ENCODE results near the gene SP6. TPM values are rescaled to one million over a fixed set of nuclear protein-coding genes. Genes with fewer than 3 reads are reported as not detected.

SP6 gene
- total RNA-seq, 1 experiment from 2014 or later, result 3.3 TPM

DNA sequence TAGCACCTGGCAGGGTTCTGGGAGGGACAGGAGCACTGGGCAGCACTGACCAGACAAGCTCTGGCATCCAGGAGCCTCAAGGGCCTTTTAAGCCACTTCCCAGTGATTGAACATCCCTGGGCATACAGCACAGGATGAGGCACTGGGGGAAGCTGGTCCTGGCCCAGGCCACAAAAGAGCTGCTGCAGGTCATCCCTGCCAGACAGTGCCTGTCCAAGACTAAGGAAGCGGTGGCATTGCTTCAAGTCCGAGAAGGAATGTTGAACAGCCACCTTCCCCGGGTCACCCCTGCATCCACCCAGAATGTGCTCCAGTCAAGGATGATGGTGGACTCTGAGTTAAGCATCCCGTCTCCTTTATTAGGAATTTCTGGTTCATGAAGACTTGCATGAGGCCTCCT is 28.2 kb downstream of the SP6 start (continued):
- no peak for TF ChIP-seq JAZF1 (CRISPR knock-in tag; IDR thresholded peaks at IDR 0.05)
- TF ChIP-seq, protein P1, sequence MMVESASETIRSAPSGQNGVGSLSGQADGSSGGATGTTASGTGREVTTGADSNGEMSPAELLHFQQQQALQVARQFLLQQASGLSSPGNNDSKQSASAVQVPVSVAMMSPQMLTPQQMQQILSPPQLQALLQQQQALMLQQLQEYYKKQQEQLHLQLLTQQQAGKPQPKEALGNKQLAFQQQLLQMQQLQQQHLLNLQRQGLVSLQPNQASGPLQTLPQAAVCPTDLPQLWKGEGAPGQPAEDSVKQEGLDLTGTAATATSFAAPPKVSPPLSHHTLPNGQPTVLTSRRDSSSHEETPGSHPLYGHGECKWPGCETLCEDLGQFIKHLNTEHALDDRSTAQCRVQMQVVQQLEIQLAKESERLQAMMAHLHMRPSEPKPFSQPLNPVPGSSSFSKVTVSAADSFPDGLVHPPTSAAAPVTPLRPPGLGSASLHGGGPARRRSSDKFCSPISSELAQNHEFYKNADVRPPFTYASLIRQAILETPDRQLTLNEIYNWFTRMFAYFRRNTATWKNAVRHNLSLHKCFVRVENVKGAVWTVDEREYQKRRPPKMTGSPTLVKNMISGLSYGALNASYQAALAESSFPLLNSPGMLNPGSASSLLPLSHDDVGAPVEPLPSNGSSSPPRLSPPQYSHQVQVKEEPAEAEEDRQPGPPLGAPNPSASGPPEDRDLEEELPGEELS (CRISPR knock-in tag; IDR thresholded peaks at IDR 0.05), result no peak
- TF ChIP-seq FOXK1 (CRISPR knock-in tag; IDR thresholded peaks at IDR 0.05), result no peak
- TF ChIP-seq ZNF416 (CRISPR knock-in tag; IDR thresholded peaks at IDR 0.05), result no peak

DNA sequence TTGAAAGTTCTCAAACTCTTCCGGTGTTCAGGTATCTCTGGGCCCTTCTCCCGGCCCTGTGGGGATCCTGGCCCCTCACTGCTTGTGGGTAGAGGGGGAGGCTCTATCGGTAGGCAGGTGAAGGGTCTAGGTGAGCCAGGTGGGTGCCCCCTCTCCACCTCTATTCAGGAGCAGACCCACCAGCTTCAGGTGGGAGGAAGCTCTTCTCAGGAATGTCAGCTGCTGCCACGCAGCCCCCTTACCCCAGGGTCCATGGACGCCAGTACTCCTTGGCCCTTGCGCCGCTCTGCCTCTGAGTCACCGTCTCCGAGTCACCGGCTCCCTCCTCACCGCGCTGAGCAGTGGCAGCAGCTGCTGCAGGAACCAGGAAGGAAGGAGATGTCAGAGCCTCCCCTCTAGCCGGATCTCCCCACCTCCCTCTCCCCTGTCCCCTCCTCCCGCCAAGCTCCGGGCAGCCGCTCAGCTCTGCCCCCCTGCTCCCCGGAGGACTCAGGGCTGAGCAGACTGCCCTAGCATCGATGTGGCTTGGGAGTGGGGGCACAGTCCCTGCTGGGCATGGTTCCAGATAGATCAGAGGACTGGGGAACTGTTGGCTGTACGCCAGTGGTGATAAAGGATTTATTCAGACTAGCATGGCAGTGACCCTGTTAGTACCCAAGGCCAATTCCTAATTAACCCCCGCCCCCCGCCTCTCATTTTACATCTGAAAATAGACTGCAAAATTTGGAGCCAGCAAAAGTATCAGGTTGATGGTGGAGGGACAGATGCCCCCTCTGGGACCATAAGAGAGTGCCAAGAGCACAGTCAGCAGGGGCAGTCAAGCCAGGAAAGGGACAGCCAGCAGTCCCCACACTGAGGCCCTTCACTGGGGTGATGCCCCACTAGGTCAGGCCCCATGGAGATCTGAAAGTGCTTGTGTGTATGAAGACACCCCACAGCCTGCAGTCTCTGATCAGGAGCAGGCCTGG is 29.3 kb downstream of the SP6 start, which contains the start of gene OSBPL7:
OSBPL7 (minus strand) TSS at position 371 of the 968 bp plus-strand sequence. CDS start 1,516 bp downstream, outside the sequence.
- DNase-seq (ENCODE audit: low spot score) (peak; percentile 69), ATAC-seq (peak; percentile 97)
- no peaks in the 10 kb centered on the region for H3K27me3 Mint-ChIP-seq (ENCODE audit: low read depth)
- ChIA-PET CTCF (interaction anchor here (0.5 to 2.6 kb wide), 14 partner anchors 9 to 190 kb away, joined by 3 to 36 read pairs (median 5); partner anchors contain the start of genes CDK5RAP3, LRRC46, MRPL10 and SCRN2), POLR2A (interaction anchor here (1.1 kb wide), 1 partner anchor 233 kb away, joined by 3 read pairs; no protein-coding TSS in a partner anchor)
- peak within 1 kb of the TSS; percentile 95 for H3K4me3 Mint-ChIP-seq
- peaks cover 24% of the 10 kb centered on the region for H3K36me3 Mint-ChIP-seq
- H3K9me3 Mint-ChIP-seq, result no peaks in the 10 kb centered on the region
- H3K27ac Mint-ChIP-seq, result no peak within 1 kb of the TSS; the same call in 1 of the 2 replicates
- peaks cover 20% of the 10 kb centered on the region for H3K4me1 Mint-ChIP-seq
- peak; percentile 38; the same call in 1 of the 2 replicates for TF ChIP-seq FOXK1 (CRISPR knock-in tag; IDR thresholded peaks at IDR 0.05)
- TF ChIP-seq NR1H2 (CRISPR knock-in tag; IDR thresholded peaks at IDR 0.05), result no peak
- TF ChIP-seq, protein P2, sequence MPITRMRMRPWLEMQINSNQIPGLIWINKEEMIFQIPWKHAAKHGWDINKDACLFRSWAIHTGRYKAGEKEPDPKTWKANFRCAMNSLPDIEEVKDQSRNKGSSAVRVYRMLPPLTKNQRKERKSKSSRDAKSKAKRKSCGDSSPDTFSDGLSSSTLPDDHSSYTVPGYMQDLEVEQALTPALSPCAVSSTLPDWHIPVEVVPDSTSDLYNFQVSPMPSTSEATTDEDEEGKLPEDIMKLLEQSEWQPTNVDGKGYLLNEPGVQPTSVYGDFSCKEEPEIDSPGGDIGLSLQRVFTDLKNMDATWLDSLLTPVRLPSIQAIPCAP (CRISPR knock-in tag; IDR thresholded peaks at IDR 0.05), result no peak
- TF ChIP-seq, protein P3, sequence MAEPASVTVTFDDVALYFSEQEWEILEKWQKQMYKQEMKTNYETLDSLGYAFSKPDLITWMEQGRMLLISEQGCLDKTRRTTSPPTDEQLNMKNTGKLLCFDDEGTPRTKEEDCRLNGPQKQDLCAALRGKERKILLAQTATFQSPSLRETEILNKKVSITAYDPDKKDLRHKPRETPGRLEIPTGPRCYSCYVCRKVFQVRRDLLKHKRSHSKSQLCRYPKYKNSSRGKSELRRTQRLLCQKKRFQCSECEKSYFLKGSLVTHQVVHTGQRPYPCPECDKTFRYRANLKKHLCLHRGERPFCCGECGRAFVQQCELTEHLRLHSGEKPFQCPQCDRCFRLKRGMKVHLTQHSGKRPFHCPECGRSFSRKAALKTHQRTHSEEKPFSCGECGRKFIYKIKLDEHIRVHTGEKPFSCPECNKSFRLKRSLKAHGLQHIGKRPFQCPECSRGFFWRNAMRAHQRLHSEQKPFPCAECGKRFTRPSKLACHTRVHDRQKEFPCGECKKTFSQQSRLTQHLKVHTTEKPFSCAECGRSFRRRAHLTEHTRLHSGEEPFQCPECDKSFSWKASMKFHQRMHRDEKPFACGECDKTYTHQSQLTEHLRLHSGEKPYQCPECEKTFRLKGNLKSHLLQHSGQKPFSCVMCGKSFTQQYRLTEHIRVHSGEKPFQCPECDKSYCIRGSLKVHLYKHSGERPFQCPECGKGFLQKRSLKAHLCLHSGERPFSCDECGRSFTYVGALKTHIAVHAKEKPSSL (CRISPR knock-in tag; conservative IDR thresholded peaks at IDR 0.05), result no peak
- TF ChIP-seq EMX1 (CRISPR knock-in tag; IDR thresholded peaks at IDR 0.05), result no peak
- TF ChIP-seq, protein P4, sequence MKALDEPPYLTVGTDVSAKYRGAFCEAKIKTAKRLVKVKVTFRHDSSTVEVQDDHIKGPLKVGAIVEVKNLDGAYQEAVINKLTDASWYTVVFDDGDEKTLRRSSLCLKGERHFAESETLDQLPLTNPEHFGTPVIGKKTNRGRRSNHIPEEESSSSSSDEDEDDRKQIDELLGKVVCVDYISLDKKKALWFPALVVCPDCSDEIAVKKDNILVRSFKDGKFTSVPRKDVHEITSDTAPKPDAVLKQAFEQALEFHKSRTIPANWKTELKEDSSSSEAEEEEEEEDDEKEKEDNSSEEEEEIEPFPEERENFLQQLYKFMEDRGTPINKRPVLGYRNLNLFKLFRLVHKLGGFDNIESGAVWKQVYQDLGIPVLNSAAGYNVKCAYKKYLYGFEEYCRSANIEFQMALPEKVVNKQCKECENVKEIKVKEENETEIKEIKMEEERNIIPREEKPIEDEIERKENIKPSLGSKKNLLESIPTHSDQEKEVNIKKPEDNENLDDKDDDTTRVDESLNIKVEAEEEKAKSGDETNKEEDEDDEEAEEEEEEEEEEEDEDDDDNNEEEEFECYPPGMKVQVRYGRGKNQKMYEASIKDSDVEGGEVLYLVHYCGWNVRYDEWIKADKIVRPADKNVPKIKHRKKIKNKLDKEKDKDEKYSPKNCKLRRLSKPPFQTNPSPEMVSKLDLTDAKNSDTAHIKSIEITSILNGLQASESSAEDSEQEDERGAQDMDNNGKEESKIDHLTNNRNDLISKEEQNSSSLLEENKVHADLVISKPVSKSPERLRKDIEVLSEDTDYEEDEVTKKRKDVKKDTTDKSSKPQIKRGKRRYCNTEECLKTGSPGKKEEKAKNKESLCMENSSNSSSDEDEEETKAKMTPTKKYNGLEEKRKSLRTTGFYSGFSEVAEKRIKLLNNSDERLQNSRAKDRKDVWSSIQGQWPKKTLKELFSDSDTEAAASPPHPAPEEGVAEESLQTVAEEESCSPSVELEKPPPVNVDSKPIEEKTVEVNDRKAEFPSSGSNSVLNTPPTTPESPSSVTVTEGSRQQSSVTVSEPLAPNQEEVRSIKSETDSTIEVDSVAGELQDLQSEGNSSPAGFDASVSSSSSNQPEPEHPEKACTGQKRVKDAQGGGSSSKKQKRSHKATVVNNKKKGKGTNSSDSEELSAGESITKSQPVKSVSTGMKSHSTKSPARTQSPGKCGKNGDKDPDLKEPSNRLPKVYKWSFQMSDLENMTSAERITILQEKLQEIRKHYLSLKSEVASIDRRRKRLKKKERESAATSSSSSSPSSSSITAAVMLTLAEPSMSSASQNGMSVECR (CRISPR knock-in tag; IDR thresholded peaks at IDR 0.05; ENCODE audit: borderline replicate concordance), result 0 out of 2 replicates have a peak, but pooled peaks have one; percentile 71
- TF ChIP-seq, protein P5, sequence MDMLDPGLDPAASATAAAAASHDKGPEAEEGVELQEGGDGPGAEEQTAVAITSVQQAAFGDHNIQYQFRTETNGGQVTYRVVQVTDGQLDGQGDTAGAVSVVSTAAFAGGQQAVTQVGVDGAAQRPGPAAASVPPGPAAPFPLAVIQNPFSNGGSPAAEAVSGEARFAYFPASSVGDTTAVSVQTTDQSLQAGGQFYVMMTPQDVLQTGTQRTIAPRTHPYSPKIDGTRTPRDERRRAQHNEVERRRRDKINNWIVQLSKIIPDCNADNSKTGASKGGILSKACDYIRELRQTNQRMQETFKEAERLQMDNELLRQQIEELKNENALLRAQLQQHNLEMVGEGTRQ (CRISPR knock-in tag; IDR thresholded peaks at IDR 0.05), result no peak
- TF ChIP-seq TEAD4 (CRISPR knock-in tag; IDR thresholded peaks at IDR 0.05), result no peak
- TF ChIP-seq PRRX2 (CRISPR knock-in tag; IDR thresholded peaks at IDR 0.05), result no peak
- no peak for TF ChIP-seq JAZF1 (CRISPR knock-in tag; IDR thresholded peaks at IDR 0.05)
- TF ChIP-seq, protein P6, sequence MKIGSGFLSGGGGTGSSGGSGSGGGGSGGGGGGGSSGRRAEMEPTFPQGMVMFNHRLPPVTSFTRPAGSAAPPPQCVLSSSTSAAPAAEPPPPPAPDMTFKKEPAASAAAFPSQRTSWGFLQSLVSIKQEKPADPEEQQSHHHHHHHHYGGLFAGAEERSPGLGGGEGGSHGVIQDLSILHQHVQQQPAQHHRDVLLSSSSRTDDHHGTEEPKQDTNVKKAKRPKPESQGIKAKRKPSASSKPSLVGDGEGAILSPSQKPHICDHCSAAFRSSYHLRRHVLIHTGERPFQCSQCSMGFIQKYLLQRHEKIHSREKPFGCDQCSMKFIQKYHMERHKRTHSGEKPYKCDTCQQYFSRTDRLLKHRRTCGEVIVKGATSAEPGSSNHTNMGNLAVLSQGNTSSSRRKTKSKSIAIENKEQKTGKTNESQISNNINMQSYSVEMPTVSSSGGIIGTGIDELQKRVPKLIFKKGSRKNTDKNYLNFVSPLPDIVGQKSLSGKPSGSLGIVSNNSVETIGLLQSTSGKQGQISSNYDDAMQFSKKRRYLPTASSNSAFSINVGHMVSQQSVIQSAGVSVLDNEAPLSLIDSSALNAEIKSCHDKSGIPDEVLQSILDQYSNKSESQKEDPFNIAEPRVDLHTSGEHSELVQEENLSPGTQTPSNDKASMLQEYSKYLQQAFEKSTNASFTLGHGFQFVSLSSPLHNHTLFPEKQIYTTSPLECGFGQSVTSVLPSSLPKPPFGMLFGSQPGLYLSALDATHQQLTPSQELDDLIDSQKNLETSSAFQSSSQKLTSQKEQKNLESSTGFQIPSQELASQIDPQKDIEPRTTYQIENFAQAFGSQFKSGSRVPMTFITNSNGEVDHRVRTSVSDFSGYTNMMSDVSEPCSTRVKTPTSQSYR (CRISPR knock-in tag; IDR thresholded peaks at IDR 0.05), result no peak
- TF ChIP-seq ZNF423 (CRISPR knock-in tag; IDR thresholded peaks at IDR 0.05), result no peak
- TF ChIP-seq OVOL2 (CRISPR knock-in tag; IDR thresholded peaks at IDR 0.05; ENCODE audit: borderline replicate concordance), result no peak
- no peak for TF ChIP-seq ZNF416 (CRISPR knock-in tag; IDR thresholded peaks at IDR 0.05)
- TF ChIP-seq ZNF317 (CRISPR knock-in tag; IDR thresholded peaks at IDR 0.05; ENCODE audit: borderline replicate concordance, low read depth), result no peak
- TF ChIP-seq, protein P7, sequence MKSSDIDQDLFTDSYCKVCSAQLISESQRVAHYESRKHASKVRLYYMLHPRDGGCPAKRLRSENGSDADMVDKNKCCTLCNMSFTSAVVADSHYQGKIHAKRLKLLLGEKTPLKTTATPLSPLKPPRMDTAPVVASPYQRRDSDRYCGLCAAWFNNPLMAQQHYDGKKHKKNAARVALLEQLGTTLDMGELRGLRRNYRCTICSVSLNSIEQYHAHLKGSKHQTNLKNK (CRISPR knock-in tag; IDR thresholded peaks at IDR 0.05), result no peak
- TF ChIP-seq ZBTB21 (CRISPR knock-in tag; IDR thresholded peaks at IDR 0.05; ENCODE audit: borderline replicate concordance), result 0 out of 2 replicates have a peak, but pooled peaks have one; percentile 18
- no peak for TF ChIP-seq NFATC4 (CRISPR knock-in tag; IDR thresholded peaks at IDR 0.05)
- TF ChIP-seq ESRRA (CRISPR knock-in tag; IDR thresholded peaks at IDR 0.05; ENCODE audit: borderline replicate concordance), result no peak

Measured in WTC11 (cell line).